Osteoblast (primary cell): Measurements from ENCODE around the gene TMEM43. TPM values are rescaled to one million over a fixed set of nuclear protein-coding genes. Genes with fewer than 3 reads are reported as not detected.

Experiments used
- DNase-seq: peaks from one replicate; pipeline ENCODE4 v3.0.0; 2011; ENCODE audit warnings: low spot score, mixed read lengths; ENCODE audit not compliant: insufficient read length; ENCODE audit errors: missing footprints
- H2AFZ ChIP-seq: 2 replicates; pipeline ENCODE4 v1.6.0; 2011; ENCODE audit warnings: mild to moderate bottlenecking, low read length
- H3K27ac ChIP-seq: 2 replicates; pipeline ENCODE4 v1.5.1; 2011; ENCODE audit warnings: mild to moderate bottlenecking, low read depth, low read length, moderate library complexity
- H3K27me3 ChIP-seq: 2 replicates; pipeline ENCODE4 v1.6.0; 2012; ENCODE audit warnings: mild to moderate bottlenecking, control low read depth, inconsistent platforms, low read length, moderate library complexity; ENCODE audit not compliant: insufficient read depth
- H3K36me3 ChIP-seq: 2 replicates; pipeline ENCODE4 v1.5.1; 2011; ENCODE audit warnings: mild to moderate bottlenecking, low read length, control low read depth, moderate library complexity; ENCODE audit not compliant: insufficient read depth
- H3K4me1 ChIP-seq: 2 replicates; pipeline ENCODE4 v1.5.1; 2011; ENCODE audit warnings: mild to moderate bottlenecking, low read length, control low read depth, moderate library complexity; ENCODE audit not compliant: insufficient read depth
- H3K4me2 ChIP-seq: 2 replicates; pipeline ENCODE4 v1.6.0; 2011; ENCODE audit warnings: mild to moderate bottlenecking, low read length; ENCODE audit not compliant: insufficient read depth
- H3K4me3 ChIP-seq: fragments of 200-600 bp; sonication (generic); 3 replicates; pipeline ENCODE4 v1.5.1; 2012; ENCODE audit warnings: mild to moderate bottlenecking, low read length, inconsistent platforms; ENCODE audit not compliant: insufficient read depth
- H3K79me2 ChIP-seq: 2 replicates; pipeline ENCODE4 v1.6.0; 2012; ENCODE audit warnings: mild to moderate bottlenecking, low read length, control low read depth, inconsistent platforms; ENCODE audit not compliant: insufficient read depth
- H3K9me3 ChIP-seq: 2 replicates; pipeline ENCODE4 v1.5.1; 2011; ENCODE audit warnings: low read depth, low read length, control low read depth
- H4K20me1 ChIP-seq: 2 replicates; pipeline ENCODE4 v1.6.0; 2012; ENCODE audit warnings: mild to moderate bottlenecking, low read length, control low read depth; ENCODE audit not compliant: insufficient read depth
- total RNA-seq: library from RNA; depleted of rRNA; stranded (reverse); fragments of >200 nt; gene quantifications from 2 replicates; pipeline ENCODE4 v1.2.3, GENCODE V29; 2012
- TF ChIP-seq, protein P1 (sequence below): IDR thresholded peaks from 2 replicates; pipeline ENCODE4 v1.5.1; 2011; ENCODE audit warnings: mild to moderate bottlenecking, low read depth, low read length, moderate library complexity; ENCODE audit errors: extremely low read depth

Gene TMEM43
- total RNA-seq, 1 donor, result 138 TPM

DNA sequence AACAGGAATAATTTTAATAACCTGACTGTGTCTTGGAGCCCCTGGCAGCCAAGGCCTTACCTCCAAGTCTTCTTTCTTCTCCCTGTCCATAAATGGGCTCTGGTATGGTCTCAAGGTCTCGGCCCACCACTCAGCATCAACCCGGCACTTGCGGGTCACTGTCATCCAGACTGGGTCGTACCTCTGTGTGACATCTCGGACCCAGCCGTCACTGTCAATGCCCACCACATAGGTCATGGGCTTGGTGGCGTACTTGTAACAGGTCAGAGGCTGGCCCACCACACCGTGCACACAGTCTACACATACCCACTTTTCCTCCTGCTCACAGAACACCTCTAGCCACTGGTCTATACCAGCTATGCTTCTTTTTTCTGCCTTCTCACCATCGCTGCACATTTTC is 33.1 kb downstream of the TMEM43 start:
- Histone ChIP-seq H3K4me1 (no peaks in the 10 kb centered on the region), H4K20me1 (peaks cover 3% of the 10 kb centered on the region), H3K9me3 (peaks cover 6% of the 10 kb centered on the region), H3K27me3 (no peaks in the 10 kb centered on the region), H2AFZ (no peak overlapping the region), H3K27ac (no peak overlapping the region), H3K36me3 (peaks cover 79% of the 10 kb centered on the region), H3K4me2 (no peak overlapping the region), H3K4me3 (no peak overlapping the region), H3K79me2 (no peaks in the 10 kb centered on the region)
- no peak for DNase-seq
- TF ChIP-seq, protein P1, sequence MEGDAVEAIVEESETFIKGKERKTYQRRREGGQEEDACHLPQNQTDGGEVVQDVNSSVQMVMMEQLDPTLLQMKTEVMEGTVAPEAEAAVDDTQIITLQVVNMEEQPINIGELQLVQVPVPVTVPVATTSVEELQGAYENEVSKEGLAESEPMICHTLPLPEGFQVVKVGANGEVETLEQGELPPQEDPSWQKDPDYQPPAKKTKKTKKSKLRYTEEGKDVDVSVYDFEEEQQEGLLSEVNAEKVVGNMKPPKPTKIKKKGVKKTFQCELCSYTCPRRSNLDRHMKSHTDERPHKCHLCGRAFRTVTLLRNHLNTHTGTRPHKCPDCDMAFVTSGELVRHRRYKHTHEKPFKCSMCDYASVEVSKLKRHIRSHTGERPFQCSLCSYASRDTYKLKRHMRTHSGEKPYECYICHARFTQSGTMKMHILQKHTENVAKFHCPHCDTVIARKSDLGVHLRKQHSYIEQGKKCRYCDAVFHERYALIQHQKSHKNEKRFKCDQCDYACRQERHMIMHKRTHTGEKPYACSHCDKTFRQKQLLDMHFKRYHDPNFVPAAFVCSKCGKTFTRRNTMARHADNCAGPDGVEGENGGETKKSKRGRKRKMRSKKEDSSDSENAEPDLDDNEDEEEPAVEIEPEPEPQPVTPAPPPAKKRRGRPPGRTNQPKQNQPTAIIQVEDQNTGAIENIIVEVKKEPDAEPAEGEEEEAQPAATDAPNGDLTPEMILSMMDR, result no peak

DNA sequence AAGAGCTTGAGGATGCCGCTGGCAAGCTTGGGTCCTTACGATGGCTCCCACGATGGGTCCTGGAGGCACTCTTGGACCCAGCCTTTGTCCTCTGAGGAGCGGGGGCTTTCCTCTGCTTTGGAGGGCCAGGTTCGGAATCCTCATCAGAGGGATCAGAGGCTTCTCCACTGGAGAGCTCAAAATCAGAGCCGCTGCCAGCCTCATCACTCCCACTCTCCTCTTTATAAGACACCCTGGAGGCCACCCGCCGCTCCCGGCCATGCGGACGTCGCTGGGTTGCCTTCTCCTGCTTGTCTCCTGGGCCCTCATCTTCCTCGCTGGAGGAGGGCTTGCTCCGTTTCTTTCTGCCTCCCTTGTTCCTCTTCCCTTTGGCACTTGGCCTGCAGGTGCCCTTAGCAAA is 33.5 kb downstream of the TMEM43 start:
- H3K4me3 ChIP-seq, result no peak overlapping the region
- no peak for DNase-seq
- no peak overlapping the region for H2AFZ ChIP-seq
- H3K9me3 ChIP-seq, result peaks cover 6% of the 10 kb centered on the region
- no peak overlapping the region for H3K27ac ChIP-seq
- H4K20me1 ChIP-seq, result peaks cover 3% of the 10 kb centered on the region
- no peaks in the 10 kb centered on the region for H3K4me1 ChIP-seq
- H3K27me3 ChIP-seq, result no peaks in the 10 kb centered on the region
- TF ChIP-seq, protein P1, result no peak
- H3K36me3 ChIP-seq, result peaks cover 83% of the 10 kb centered on the region
- no peaks in the 10 kb centered on the region for H3K79me2 ChIP-seq
- no peak overlapping the region for H3K4me2 ChIP-seq

- Histone ChIP-seq H3K4me1 (no peaks in the 10 kb centered on the region), H3K27ac (no peak overlapping the region), H3K4me2 (no peak overlapping the region), H2AFZ (no peak overlapping the region), H3K79me2 (no peaks in the 10 kb centered on the region), H3K36me3 (peaks cover 87% of the 10 kb centered on the region), H3K9me3 (peaks cover 6% of the 10 kb centered on the region), H3K4me3 (no peak overlapping the region), H3K27me3 (no peaks in the 10 kb centered on the region), H4K20me1 (peaks cover 3% of the 10 kb centered on the region)
- TF ChIP-seq, protein P1, result no peak
- no peak for DNase-seq
Observed at GRCh38 chr3:14159426-14159825, 34.6 kb downstream of the TMEM43 start.

GRCh38 chr3:14161282-14161681 is 36.4 kb downstream of the TMEM43 start:
- Histone ChIP-seq H3K27me3 (no peaks in the 10 kb centered on the region), H2AFZ (no peak overlapping the region), H3K36me3 (peaks cover 95% of the 10 kb centered on the region), H3K4me2 (no peak overlapping the region), H4K20me1 (peaks cover 3% of the 10 kb centered on the region), H3K79me2 (no peaks in the 10 kb centered on the region), H3K27ac (no peak overlapping the region), H3K4me3 (no peak overlapping the region), H3K4me1 (no peaks in the 10 kb centered on the region), H3K9me3 (peaks cover 6% of the 10 kb centered on the region)
- TF ChIP-seq, protein P1, result no peak
- DNase-seq, result no peak
